ENCODE data around the gene TM4SF4. TPM values are rescaled to one million over a fixed set of nuclear protein-coding genes. Genes with fewer than 3 reads are reported as not detected.
A peak's percentile ranks its signal among the peaks of the same experiment; 100 is the strongest.

Gene TM4SF4
- total RNA-seq, 5 donors from 2014 or later (not counting 1 experiment from before 2014, with no cell fraction given): 0.85 to 1.1 (median 0.86) TPM; not detected in 2

DNA sequence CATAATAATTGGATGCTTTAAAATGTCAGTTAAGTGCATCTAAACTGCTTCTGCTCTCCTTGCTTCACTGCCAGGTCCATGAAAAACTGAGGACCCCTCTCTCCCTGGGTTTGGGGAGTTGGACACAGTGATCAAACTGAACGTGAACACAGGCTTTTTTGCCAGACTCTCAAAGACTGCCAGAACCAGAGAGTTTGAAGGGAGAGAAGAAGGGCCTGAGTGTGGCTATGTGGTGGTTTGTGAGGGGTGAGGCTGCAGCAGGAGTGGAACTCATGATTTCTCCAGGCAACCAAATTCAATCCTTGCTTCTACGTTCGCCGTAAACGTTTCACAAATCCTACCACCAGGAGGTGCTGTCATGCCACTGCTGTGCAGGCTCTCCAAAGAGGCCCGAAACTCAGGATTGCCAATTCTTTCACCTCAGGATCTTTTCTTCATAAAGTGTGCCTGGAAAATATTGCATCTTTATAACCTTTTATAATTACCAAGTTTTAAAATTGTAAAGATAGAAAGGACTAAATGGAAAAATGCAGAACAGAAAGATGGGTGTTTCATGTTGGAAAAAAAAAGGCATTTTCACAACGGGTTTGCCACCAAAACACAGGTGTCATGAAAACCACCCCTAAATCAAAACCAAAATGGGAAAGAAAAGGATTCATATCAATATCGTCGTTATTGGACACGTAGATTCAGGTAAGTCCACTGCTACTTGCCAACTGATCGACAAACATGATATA, 19.7 kb downstream of the TM4SF4 start:
- Mint-ChIP-seq H3K27me3 (peaks cover 19 to 30% of the 10 kb centered on the region in 2 donors), H3K27ac (no peak overlapping the region), H3K9me3 (no peaks in the 10 kb centered on the region), H3K4me1 (peaks cover 0 to 1% (median 0%) of the 10 kb centered on the region in 3 donors), H3K36me3 (no peaks in the 10 kb centered on the region), H3K4me3 (no peak overlapping the region)
- DNase-seq: peak in 7 of 35 experiments; percentile 4 to 47 (median 7)
- peaks cover 0 to 8% of the 10 kb centered on the region in 2 experiments for H3K27me3 ChIP-seq (replicated peaks in 1 of 2; ENCODE audit: control insufficient read depth in 2 of 2, extremely low read depth in 1 of 2, insufficient read depth in 2 of 2, low read length in 1 of 2)
- no peak overlapping the region for H3K4me3 ChIP-seq (ENCODE audit: control insufficient read depth in 1 of 2, extremely low read depth in 1 of 2, low read length in 1 of 2)
- ChIA-PET POLR2A (no interaction called here), CTCF (no interaction called here)
- H3K36me3 ChIP-seq (ENCODE audit: control insufficient read depth in 2 of 2, extremely low read depth in 1 of 2, insufficient read depth in 1 of 2, low read length in 1 of 2): no peaks in the 10 kb centered on the region
- H3K27ac ChIP-seq (ENCODE audit: low read length): no peak overlapping the region
- WGBS (ENCODE audit: insufficient coverage): 0% methylated on average over 3 of the region's 11 CpGs
- H3K4me1 ChIP-seq (ENCODE audit: control insufficient read depth in 1 of 2, extremely low read depth in 1 of 2, insufficient read depth in 2 of 2, low read length in 2 of 2): no peaks in the 10 kb centered on the region
- no peaks in the 10 kb centered on the region for H3K9me3 ChIP-seq
- ATAC-seq (replicated peaks in 1 of 4): no peak

DNA sequence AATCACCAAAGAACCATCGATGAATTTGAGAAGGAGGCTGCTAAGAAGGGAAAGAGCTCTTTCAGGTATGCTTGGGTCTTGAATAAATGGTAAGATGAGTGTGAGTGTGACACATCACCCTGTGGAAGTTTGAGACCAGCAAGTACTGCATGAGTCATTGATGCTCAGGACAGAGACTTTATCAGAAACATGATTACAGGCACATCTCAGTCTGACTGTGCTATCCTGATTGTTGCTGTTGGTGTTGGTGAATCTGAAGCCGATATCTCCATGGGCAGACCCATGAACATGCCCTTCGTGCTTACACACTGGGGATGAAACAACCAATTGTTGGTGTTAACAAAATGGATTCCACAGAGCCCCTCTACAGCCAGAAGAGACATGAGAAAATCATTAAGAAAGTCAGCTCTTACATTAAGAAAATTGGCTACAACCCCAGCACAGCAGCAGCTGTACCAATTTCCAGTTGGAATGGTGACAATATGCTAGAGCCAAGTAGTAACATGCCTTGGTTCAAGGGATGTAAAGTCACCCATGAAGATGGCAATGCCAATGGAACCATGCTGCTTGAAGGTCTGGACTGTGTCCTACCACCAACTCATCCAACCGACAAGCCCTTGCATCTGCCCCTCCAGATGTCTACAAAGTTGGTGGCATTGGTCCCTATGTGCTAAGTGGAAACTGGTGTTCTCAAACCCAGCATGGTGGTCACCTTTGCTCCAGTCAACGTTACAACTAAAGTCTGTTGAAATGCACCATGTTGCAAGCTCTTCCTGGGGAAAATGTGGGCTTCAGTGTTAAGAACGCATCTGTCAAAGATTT, 20.5 kb downstream of the TM4SF4 start:
- no peaks in the 10 kb centered on the region for H3K9me3 Mint-ChIP-seq
- ATAC-seq (replicated peaks in 1 of 4): no peak
- H3K4me3 ChIP-seq (ENCODE audit: control insufficient read depth in 1 of 2, extremely low read depth in 1 of 2, low read length in 1 of 2): no peak overlapping the region
- no peak overlapping the region for H3K4me3 Mint-ChIP-seq
- ChIA-PET POLR2A (no interaction called here), CTCF (no interaction called here)
- H3K27ac ChIP-seq (ENCODE audit: low read length): no peak overlapping the region
- 76% methylated on average over 4 of the region's 6 CpGs for WGBS (ENCODE audit: insufficient coverage)
- H3K36me3 Mint-ChIP-seq: no peaks in the 10 kb centered on the region
- peaks cover 0 to 1% (median 0%) of the 10 kb centered on the region in 3 donors for H3K4me1 Mint-ChIP-seq
- H3K36me3 ChIP-seq (ENCODE audit: control insufficient read depth in 2 of 2, extremely low read depth in 1 of 2, insufficient read depth in 1 of 2, low read length in 1 of 2): no peaks in the 10 kb centered on the region
- H3K27me3 Mint-ChIP-seq: peaks cover 15 to 30% of the 10 kb centered on the region in 2 donors
- no peak for DNase-seq
- H3K27ac Mint-ChIP-seq: no peak overlapping the region
- H3K4me1 ChIP-seq (ENCODE audit: control insufficient read depth in 1 of 2, extremely low read depth in 1 of 2, insufficient read depth in 2 of 2, low read length in 2 of 2): no peaks in the 10 kb centered on the region
- peaks cover 0 to 6% of the 10 kb centered on the region in 2 experiments for H3K27me3 ChIP-seq (replicated peaks in 1 of 2; ENCODE audit: control insufficient read depth in 2 of 2, extremely low read depth in 1 of 2, insufficient read depth in 2 of 2, low read length in 1 of 2)
- H3K9me3 ChIP-seq: no peaks in the 10 kb centered on the region

- H3K4me3 Mint-ChIP-seq: no peak overlapping the region
- no peaks in the 10 kb centered on the region for H3K4me1 ChIP-seq (ENCODE audit: control insufficient read depth in 1 of 2, extremely low read depth in 1 of 2, insufficient read depth in 2 of 2, low read length in 2 of 2)
- peaks cover 0 to 6% of the 10 kb centered on the region in 2 experiments for H3K27me3 ChIP-seq (replicated peaks in 1 of 2; ENCODE audit: control insufficient read depth in 2 of 2, extremely low read depth in 1 of 2, insufficient read depth in 2 of 2, low read length in 1 of 2)
- ChIA-PET CTCF (interaction anchor here in 1 of 2 donors (0.7 kb wide), 2 partner anchors 255 to 261 kb away, joined by 3 read pairs; no protein-coding TSS in a partner anchor), POLR2A (no interaction called here)
- DNase-seq: no peak
- H3K27ac Mint-ChIP-seq: no peak overlapping the region
- H3K36me3 ChIP-seq (ENCODE audit: control insufficient read depth in 2 of 2, extremely low read depth in 1 of 2, insufficient read depth in 1 of 2, low read length in 1 of 2): no peaks in the 10 kb centered on the region
- 79% methylated on average over 4 of the region's 6 CpGs for WGBS (ENCODE audit: insufficient coverage)
- H3K4me1 Mint-ChIP-seq: peaks cover 0 to 1% (median 0%) of the 10 kb centered on the region in 3 donors
- no peak overlapping the region for H3K27ac ChIP-seq (ENCODE audit: low read length)
- H3K36me3 Mint-ChIP-seq: no peaks in the 10 kb centered on the region
- peaks cover 15 to 27% of the 10 kb centered on the region in 2 donors for H3K27me3 Mint-ChIP-seq
- H3K9me3 ChIP-seq: no peaks in the 10 kb centered on the region
- no peaks in the 10 kb centered on the region for H3K9me3 Mint-ChIP-seq
- H3K4me3 ChIP-seq (ENCODE audit: control insufficient read depth in 1 of 2, extremely low read depth in 1 of 2, low read length in 1 of 2): no peak overlapping the region
- ATAC-seq (replicated peaks in 1 of 4): no peak
These were observed 21.2 kb downstream of the TM4SF4 start for GRCh38 chr3:149495581-149496125.

DNA sequence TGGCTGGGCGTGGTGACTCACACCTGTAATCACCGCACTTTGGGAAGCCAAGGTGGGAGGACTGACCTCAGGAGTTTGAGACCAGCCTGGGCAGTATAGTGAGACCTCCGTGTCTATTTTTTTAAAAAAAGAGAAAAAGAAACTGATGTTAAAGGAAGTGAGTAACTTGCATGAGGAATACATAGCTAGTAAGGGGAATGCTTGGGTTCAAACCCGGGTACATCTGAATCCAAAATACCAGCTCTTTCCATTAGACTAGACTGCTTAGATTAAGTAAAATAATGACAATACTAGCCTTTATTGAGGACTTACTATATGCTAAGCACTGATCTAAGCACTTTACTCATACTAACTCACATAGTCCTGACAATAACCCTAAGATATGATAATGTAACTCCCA, 22.4 kb downstream of the TM4SF4 start:
- ChIA-PET POLR2A (no interaction called here), CTCF (interaction anchor here (0.5 to 0.7 kb wide), 4 partner anchors 13 to 318 kb away, joined by 3 to 4 read pairs (median 3); no protein-coding TSS in a partner anchor)
- H3K27ac ChIP-seq (ENCODE audit: low read length): no peak overlapping the region
- no peak overlapping the region for H3K4me3 ChIP-seq (ENCODE audit: control insufficient read depth in 1 of 2, extremely low read depth in 1 of 2, low read length in 1 of 2)
- 94% methylated on average over 2 of the region's 4 CpGs for WGBS (ENCODE audit: insufficient coverage)
- peaks cover 0 to 1% (median 0%) of the 10 kb centered on the region in 3 donors for H3K4me1 Mint-ChIP-seq
- no peak for DNase-seq
- peaks cover 14 to 22% of the 10 kb centered on the region in 2 donors for H3K27me3 Mint-ChIP-seq
- ATAC-seq (replicated peaks in 1 of 4): no peak
- H3K4me3 Mint-ChIP-seq: no peak overlapping the region
- no peaks in the 10 kb centered on the region for H3K4me1 ChIP-seq (ENCODE audit: control insufficient read depth in 1 of 2, extremely low read depth in 1 of 2, insufficient read depth in 2 of 2, low read length in 2 of 2)
- H3K36me3 Mint-ChIP-seq: no peaks in the 10 kb centered on the region
- no peaks in the 10 kb centered on the region for H3K36me3 ChIP-seq (ENCODE audit: control insufficient read depth in 2 of 2, extremely low read depth in 1 of 2, insufficient read depth in 1 of 2, low read length in 1 of 2)
- H3K9me3 ChIP-seq: no peaks in the 10 kb centered on the region
- H3K9me3 Mint-ChIP-seq: no peaks in the 10 kb centered on the region
- H3K27ac Mint-ChIP-seq: no peak overlapping the region
- peaks cover 0 to 6% of the 10 kb centered on the region in 2 experiments for H3K27me3 ChIP-seq (replicated peaks in 1 of 2; ENCODE audit: control insufficient read depth in 2 of 2, extremely low read depth in 1 of 2, insufficient read depth in 2 of 2, low read length in 1 of 2)

DNA sequence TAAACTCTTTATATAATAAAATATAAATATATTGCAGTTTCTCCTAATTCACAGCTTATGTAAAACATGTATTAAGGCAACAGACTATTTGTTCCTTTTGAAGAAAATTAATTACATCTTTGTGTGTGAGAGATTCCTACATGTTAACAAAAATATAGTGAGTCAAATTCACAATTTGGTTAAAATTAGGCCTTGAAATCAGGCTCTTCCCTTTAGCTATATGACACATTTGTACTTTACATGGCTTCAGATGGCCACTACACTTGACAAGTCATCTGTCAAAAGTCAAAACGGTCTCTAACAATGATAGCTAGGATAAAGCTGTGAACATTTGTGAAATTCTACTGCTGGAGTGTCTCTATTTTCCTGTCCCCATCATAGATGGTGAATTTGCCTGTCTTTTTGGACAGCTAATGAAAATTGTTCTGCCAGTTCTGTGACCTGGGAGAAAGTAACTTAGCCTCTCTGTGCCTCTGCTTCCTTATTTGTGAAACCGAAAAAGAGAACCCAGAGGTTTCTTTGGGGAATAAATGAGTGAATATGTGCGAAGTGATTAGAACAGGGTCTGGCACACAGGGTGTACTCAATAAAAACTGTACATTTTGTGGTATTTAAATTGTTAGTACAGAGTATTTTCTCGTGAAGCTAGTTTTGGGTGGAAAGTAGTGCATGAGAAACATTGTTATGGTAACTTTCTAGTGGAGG, 23.6 kb downstream of the TM4SF4 start:
- Histone ChIP-seq H3K4me3 (ENCODE audit: control insufficient read depth in 1 of 2, extremely low read depth in 1 of 2, low read length in 1 of 2) (no peak overlapping the region), H3K27me3 (replicated peaks in 1 of 2; ENCODE audit: control insufficient read depth in 2 of 2, extremely low read depth in 1 of 2, insufficient read depth in 2 of 2, low read length in 1 of 2) (peaks cover 0 to 6% of the 10 kb centered on the region in 2 experiments), H3K9me3 (no peaks in the 10 kb centered on the region), H3K27ac (ENCODE audit: low read length) (no peak overlapping the region), H3K36me3 (ENCODE audit: control insufficient read depth in 2 of 2, extremely low read depth in 1 of 2, insufficient read depth in 1 of 2, low read length in 1 of 2) (no peaks in the 10 kb centered on the region), H3K4me1 (ENCODE audit: control insufficient read depth in 1 of 2, extremely low read depth in 1 of 2, insufficient read depth in 2 of 2, low read length in 2 of 2) (no peaks in the 10 kb centered on the region)
- ChIA-PET CTCF (interaction anchor here in 1 of 2 donors (0.6 kb wide), 1 partner anchor 29 kb away, joined by 3 read pairs; no protein-coding TSS in a partner anchor), POLR2A (no interaction called here)
- Mint-ChIP-seq H3K4me1 (peaks cover 0 to 1% (median 0%) of the 10 kb centered on the region in 3 donors), H3K27me3 (peaks cover 12 to 15% of the 10 kb centered on the region in 2 donors), H3K36me3 (no peaks in the 10 kb centered on the region), H3K4me3 (no peak overlapping the region), H3K9me3 (no peaks in the 10 kb centered on the region), H3K27ac (no peak overlapping the region)
- DNase-seq (no peak), ATAC-seq (replicated peaks in 1 of 4) (no peak)
- WGBS (ENCODE audit: insufficient coverage): 45% methylated on average over 2 of the region's 4 CpGs

DNA sequence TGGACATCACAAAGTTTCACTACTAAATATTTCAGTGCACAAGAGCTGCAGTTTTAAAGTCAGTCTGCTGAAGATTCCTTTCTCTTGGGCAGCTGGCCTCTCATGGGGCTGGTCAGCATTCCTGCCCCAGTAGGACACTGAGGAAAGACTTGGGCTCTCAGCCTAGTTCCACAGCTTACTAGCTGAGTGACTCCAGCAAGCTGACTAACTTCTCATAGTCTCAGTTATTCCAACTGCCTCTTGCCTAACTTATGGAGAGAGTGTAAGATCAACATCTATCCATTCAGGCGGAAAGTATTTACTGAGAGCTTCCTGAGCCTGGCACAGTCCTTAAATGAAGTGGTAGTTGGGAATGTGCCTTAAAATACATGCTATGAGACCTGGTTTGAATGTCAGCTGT, 27.0 kb downstream of the TM4SF4 start:
- Histone ChIP-seq H3K27ac (ENCODE audit: low read length) (no peak overlapping the region), H3K36me3 (ENCODE audit: control insufficient read depth in 2 of 2, extremely low read depth in 1 of 2, insufficient read depth in 1 of 2, low read length in 1 of 2) (no peaks in the 10 kb centered on the region), H3K4me3 (ENCODE audit: control insufficient read depth in 1 of 2, extremely low read depth in 1 of 2, low read length in 1 of 2) (no peak overlapping the region), H3K4me1 (ENCODE audit: control insufficient read depth in 1 of 2, extremely low read depth in 1 of 2, insufficient read depth in 2 of 2, low read length in 2 of 2) (no peaks in the 10 kb centered on the region), H3K27me3 (replicated peaks in 1 of 2; ENCODE audit: control insufficient read depth in 2 of 2, extremely low read depth in 1 of 2, insufficient read depth in 2 of 2, low read length in 1 of 2) (peaks cover 0 to 4% of the 10 kb centered on the region in 2 experiments), H3K9me3 (no peaks in the 10 kb centered on the region)
- no peak for ATAC-seq (replicated peaks in 1 of 4)
- no peak for DNase-seq
- no CpG with 5 or more reads among the region's 1 CpG for WGBS (ENCODE audit: insufficient coverage)
- ChIA-PET CTCF (no interaction called here), POLR2A (no interaction called here)
- no peak overlapping the region for H3K27ac Mint-ChIP-seq
- H3K4me3 Mint-ChIP-seq: no peak overlapping the region
- no peaks in the 10 kb centered on the region for H3K36me3 Mint-ChIP-seq
- H3K9me3 Mint-ChIP-seq: no peaks in the 10 kb centered on the region
- H3K4me1 Mint-ChIP-seq: no peaks in the 10 kb centered on the region
- H3K27me3 Mint-ChIP-seq: peaks cover 5 to 7% of the 10 kb centered on the region in 2 donors

Data from T-cell (primary cell).